Activated CD4-positive, alpha-beta memory T cell treated with anti-CD3 and anti-CD28 coated beads, Interleukin-2, amount 10 ng/mL, durations not matched to agents 7 days and 5 days (primary cell): Measurements from ENCODE around the gene PTPRE. TPM values are rescaled to one million over a fixed set of nuclear protein-coding genes. Genes with fewer than 3 reads are reported as not detected.

Experiments
- CTCF ChIA-PET: fragments of 350-600 bp; sonication (Branson Sonifier 250); formaldehyde crosslinking; loops from one replicate; lab custom pipeline; 2021; ENCODE audit warnings: antibody characterized with exemption, inconsistent platforms; lab: Charles Lee
- POLR2A ChIA-PET: fragments of 350-600 bp; sonication (Branson Sonifier 250); formaldehyde crosslinking; loops from one replicate; lab custom pipeline; 2021; ENCODE audit warnings: antibody characterized with exemption; lab: Charles Lee
- DNase-seq: peaks from one replicate; pipeline ENCODE4 v3.0.0-alpha.2; 2020
- H3K27ac Mint-ChIP-seq: one replicate; pipeline ENCODE4 v1.8.0; 2021; ENCODE audit warnings: mild to moderate bottlenecking, mixed read lengths
- H3K27me3 Mint-ChIP-seq: one replicate; pipeline ENCODE4 v1.8.0; 2021; ENCODE audit warnings: mixed read lengths
- H3K36me3 Mint-ChIP-seq: one replicate; pipeline ENCODE4 v1.8.0; 2021; ENCODE audit warnings: low read depth, mixed read lengths
- H3K4me1 Mint-ChIP-seq: one replicate; pipeline ENCODE4 v1.8.0; 2021; ENCODE audit warnings: mixed read lengths
- H3K4me3 Mint-ChIP-seq: one replicate; pipeline ENCODE4 v1.8.0; 2021; ENCODE audit warnings: mild to moderate bottlenecking, mixed read lengths
- H3K9me3 Mint-ChIP-seq: one replicate; pipeline ENCODE4 v1.8.0; 2021; ENCODE audit warnings: mixed read lengths
- total RNA-seq, 2 experiments: library from RNA; stranded (reverse); gene quantifications; one replicate each; pipeline ENCODE4 v1.2.3, GENCODE V29; 2021

PTPRE gene
- total RNA-seq, 2 experiments from 2014 or later = 29.2 to 30.6 TPM

DNA sequence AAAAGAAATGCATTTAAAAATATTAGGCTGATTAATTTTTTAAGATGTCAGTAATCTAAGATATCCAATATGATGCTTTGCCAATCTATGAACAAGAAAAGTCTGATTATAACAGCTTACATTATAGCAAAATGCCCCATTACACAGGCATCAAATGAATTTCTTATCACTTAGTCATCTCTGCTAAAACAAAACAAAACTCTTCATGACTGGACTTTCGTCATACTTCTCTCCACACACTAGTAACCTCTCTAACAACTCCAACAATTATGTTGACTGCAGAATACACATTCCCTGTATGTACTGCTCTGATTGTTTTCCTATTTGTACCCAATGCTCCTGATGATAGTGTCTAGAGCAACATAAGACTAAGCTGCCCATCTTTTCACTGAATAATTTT, 223.1 kb downstream of the PTPRE start:
- H3K27me3 Mint-ChIP-seq = peaks cover 23% of the 10 kb centered on the region
- ChIA-PET POLR2A (no interaction called here), CTCF (no interaction called here)
- H3K27ac Mint-ChIP-seq = no peak overlapping the region
- no peaks in the 10 kb centered on the region for H3K9me3 Mint-ChIP-seq
- peaks cover 9% of the 10 kb centered on the region for H3K4me1 Mint-ChIP-seq
- H3K36me3 Mint-ChIP-seq = peaks cover 6% of the 10 kb centered on the region
- H3K4me3 Mint-ChIP-seq = no peak overlapping the region
- no peak for DNase-seq

Other genes with a start within 250 kb of the PTPRE start
- not detected for gene FOXI2, start 169.9 kb upstream of the PTPRE start, total RNA-seq
- not detected for gene CLRN3, start 14.2 kb upstream of the PTPRE start, total RNA-seq
- 100 to 1,000 TPM; 253 to 272 TPM for gene MKI67, start 219.3 kb downstream of the PTPRE start, total RNA-seq